Muscle layer of duodenum (tissue), 2 donors: ENCODE measurements around the gene AQP9.

Source experiments
- H3K27ac ChIP-seq: one replicate; pipeline ENCODE4 v1.7.0; 2013; ENCODE audit warnings: mild to moderate bottlenecking, low read length
- H3K27me3 ChIP-seq: one replicate; pipeline ENCODE4 v1.7.0; 2013; ENCODE audit warnings: low read depth, mild to moderate bottlenecking, control low read depth, low read length
- H3K36me3 ChIP-seq, 2 donors: one replicate each; pipeline ENCODE4 v1.7.0; 2013; ENCODE audit warnings: low read length in 2 of 2, control low read depth in 1 of 2, mild to moderate bottlenecking in 1 of 2; ENCODE audit not compliant: insufficient read depth in 2 of 2, control insufficient read depth in 1 of 2
- H3K4me1 ChIP-seq, 2 donors: one replicate each; pipeline ENCODE4 v1.7.0; 2013; ENCODE audit warnings: low read length in 2 of 2, mild to moderate bottlenecking in 2 of 2, control low read depth in 1 of 2, moderate library complexity in 1 of 2; ENCODE audit not compliant: insufficient read depth in 2 of 2, control insufficient read depth in 1 of 2
- H3K4me3 ChIP-seq, 2 donors: one replicate each; pipeline ENCODE4 v1.7.0; 2013; ENCODE audit warnings: low read length in 2 of 2, low read depth in 1 of 2, mild to moderate bottlenecking in 1 of 2
- H3K9me3 ChIP-seq, 2 donors: one replicate each; pipeline ENCODE4 v1.7.0; 2013; ENCODE audit warnings: low read length in 2 of 2, control low read depth in 1 of 2, mild to moderate bottlenecking in 1 of 2; ENCODE audit not compliant: control insufficient read depth in 1 of 2
- donor health status: healthy.

The AQP9 gene

DNA sequence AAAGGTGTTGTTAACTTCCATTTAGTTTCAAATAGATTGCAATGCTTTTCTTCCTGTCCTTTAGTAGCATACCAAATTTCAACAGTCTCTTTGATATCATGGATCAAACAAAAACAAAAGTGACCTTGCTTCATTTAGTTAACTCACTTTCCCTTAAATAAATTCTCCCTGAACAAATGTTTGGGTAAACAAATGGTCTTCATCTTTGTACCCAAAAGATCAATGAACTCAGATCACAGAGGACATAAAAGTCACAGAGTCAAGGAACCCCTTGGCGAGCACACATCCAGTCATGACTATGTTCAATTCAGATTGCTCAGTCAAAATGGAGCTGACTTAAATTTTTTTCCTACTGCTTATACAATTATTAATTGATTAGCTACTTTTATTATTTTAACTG, 20.6 kb upstream of the AQP9 start:
- Histone ChIP-seq H3K36me3 (no peaks in the 10 kb centered on the region), H3K9me3 (no peaks in the 10 kb centered on the region), H3K4me1 (no peaks in the 10 kb centered on the region), H3K27ac (no peak overlapping the region), H3K27me3 (no peaks in the 10 kb centered on the region), H3K4me3 (no peak overlapping the region)

GRCh38 chr15:58118272-58118671, 19.9 kb upstream of the AQP9 start:
- H3K36me3 ChIP-seq = no peaks in the 10 kb centered on the region

DNA sequence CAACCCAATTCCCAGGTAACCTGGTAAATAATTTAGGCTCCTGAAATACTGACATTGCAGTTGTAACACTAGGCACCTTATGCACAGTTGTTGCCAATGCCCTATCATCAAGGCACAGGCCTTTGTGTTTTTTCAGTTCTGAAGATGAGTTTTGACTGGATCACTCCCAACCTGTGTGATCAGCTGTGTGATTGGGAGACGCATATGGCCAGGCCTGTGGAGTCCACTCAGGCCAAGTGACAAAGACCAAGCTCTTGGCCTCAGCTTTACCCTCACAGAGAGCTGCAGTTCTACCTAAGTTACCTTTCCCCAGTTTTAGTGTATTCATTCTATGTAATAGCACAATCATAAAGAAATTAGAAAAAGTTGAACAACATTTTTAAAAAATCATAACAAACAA, 19.2 kb upstream of the AQP9 start:
- Histone ChIP-seq H3K4me3 (no peak overlapping the region), H3K36me3 (no peaks in the 10 kb centered on the region), H3K27ac (no peak overlapping the region), H3K27me3 (no peaks in the 10 kb centered on the region), H3K4me1 (no peaks in the 10 kb centered on the region), H3K9me3 (no peaks in the 10 kb centered on the region)

More at GRCh38 chr15:58118272-58118671, 19.9 kb upstream of the AQP9 start:
- H3K27me3 ChIP-seq = no peaks in the 10 kb centered on the region
- H3K4me1 ChIP-seq = no peaks in the 10 kb centered on the region
- no peaks in the 10 kb centered on the region for H3K9me3 ChIP-seq
- H3K4me3 ChIP-seq = no peak overlapping the region
- no peak overlapping the region for H3K27ac ChIP-seq

DNA sequence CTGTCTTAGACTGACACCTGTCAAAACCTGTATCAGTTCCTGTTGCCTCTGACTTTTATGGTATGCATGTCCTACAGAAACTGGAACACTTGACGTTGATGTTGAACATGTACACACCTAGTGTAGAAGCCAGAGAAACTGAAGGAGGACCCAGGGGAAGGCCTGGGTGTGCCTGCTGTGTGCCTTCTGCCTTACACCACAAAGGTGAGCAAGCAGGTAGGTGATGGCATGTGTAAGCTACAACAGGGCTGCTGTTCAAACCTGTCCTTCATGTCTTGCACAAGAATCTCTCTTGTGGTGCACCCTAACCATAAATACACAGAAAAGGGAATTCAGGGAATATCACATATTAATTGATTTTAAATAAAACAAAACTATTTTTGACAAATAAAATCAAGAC, 13.6 kb upstream of the AQP9 start:
- no peaks in the 10 kb centered on the region for H3K9me3 ChIP-seq
- no peaks in the 10 kb centered on the region for H3K27me3 ChIP-seq
- H3K36me3 ChIP-seq = no peaks in the 10 kb centered on the region
- H3K4me1 ChIP-seq = no peaks in the 10 kb centered on the region
- H3K27ac ChIP-seq = no peak overlapping the region
- H3K4me3 ChIP-seq = no peak overlapping the region

- Histone ChIP-seq H3K4me1 (no peaks in the 10 kb centered on the region), H3K4me3 (no peak overlapping the region), H3K9me3 (no peaks in the 10 kb centered on the region), H3K27ac (no peak overlapping the region), H3K27me3 (no peaks in the 10 kb centered on the region), H3K36me3 (no peaks in the 10 kb centered on the region)
Measured at GRCh38 chr15:58125333-58125732, 12.8 kb upstream of the AQP9 start.

- Histone ChIP-seq H3K36me3 (no peaks in the 10 kb centered on the region), H3K4me3 (no peak overlapping the region), H3K27ac (no peak overlapping the region), H3K9me3 (no peaks in the 10 kb centered on the region), H3K27me3 (no peaks in the 10 kb centered on the region), H3K4me1 (no peaks in the 10 kb centered on the region)
Measured at GRCh38 chr15:58134886-58135285, 3.3 kb upstream of the AQP9 start.

DNA sequence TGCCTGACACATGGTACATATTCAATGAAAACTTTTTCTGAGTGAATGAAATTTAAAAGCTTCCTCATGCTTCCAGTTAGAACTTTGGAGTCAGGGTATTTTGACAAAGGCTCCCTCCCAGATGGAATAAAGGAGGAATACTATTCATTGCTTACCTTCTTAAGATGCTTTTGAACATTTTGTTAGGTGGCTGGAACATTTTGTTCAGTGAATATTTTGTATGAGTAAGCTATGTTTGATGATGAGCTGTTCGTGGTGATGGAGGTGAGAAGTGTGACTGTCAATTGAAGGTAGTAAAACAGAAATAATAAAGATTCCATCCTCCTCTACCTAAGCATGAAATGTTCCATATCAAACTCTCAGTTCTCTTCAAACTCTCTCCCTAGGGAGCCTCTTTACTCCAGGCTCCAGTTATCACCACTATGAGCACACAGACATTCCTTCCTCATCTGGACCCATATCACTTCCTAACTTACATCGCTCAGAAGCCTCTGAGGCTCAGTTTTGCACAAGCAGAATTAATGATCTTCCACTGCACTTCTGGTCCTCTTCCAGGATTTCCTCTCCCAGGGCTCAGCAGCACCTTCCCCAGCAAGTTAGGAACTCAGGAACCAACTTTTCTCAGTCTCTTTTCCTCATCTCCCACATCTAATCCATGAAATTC, 2.5 kb upstream of the AQP9 start:
- Histone ChIP-seq H3K9me3 (no peaks in the 10 kb centered on the region), H3K27ac (no peak overlapping the region), H3K27me3 (no peaks in the 10 kb centered on the region), H3K36me3 (no peaks in the 10 kb centered on the region), H3K4me3 (no peak overlapping the region), H3K4me1 (no peaks in the 10 kb centered on the region)

DNA sequence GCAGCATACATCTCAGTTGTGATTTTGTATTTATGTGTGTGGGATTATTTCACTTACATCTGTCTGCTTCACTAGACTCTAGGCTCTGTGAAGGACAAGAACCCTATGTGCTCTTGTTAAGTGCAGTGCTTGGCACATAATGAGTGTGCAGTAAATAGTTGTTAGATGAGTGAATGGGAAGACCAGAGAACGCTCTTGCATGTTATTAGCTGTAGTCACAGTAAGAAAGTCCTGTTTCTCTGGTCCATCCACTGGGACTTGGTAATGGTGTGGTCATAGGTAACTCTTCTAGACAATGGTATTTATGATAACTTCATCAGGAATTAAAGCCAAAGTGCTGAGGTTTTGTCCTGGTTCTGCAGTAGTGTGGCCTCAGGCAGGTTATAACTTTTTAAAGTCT, 1.4 kb upstream of the AQP9 start:
- Histone ChIP-seq H3K4me3 (no peak overlapping the region), H3K27ac (no peak overlapping the region), H3K9me3 (no peaks in the 10 kb centered on the region), H3K27me3 (no peaks in the 10 kb centered on the region), H3K4me1 (no peaks in the 10 kb centered on the region), H3K36me3 (no peaks in the 10 kb centered on the region)

- no peaks in the 10 kb centered on the region for H3K36me3 ChIP-seq
- no peaks in the 10 kb centered on the region for H3K9me3 ChIP-seq
- no peak overlapping the region for H3K27ac ChIP-seq
- H3K4me3 ChIP-seq = no peak overlapping the region
- no peaks in the 10 kb centered on the region for H3K27me3 ChIP-seq
- no peaks in the 10 kb centered on the region for H3K4me1 ChIP-seq
Measured at GRCh38 chr15:58137686-58138085, 495 bp upstream of the AQP9 start.

- peak overlapping the region; percentile 18 for H3K27ac ChIP-seq
- peak overlapping the region in 1 of 2 donors; percentile 27 for H3K4me3 ChIP-seq
- no peaks in the 10 kb centered on the region for H3K36me3 ChIP-seq
- no peaks in the 10 kb centered on the region for H3K27me3 ChIP-seq
- H3K9me3 ChIP-seq = no peaks in the 10 kb centered on the region
- no peaks in the 10 kb centered on the region for H3K4me1 ChIP-seq
Measured at GRCh38 chr15:58139276-58139988, 1.3 kb downstream of the AQP9 start.

GRCh38 chr15:58139989-58140522, 1.9 kb downstream of the AQP9 start:
- no peaks in the 10 kb centered on the region for H3K9me3 ChIP-seq
- H3K4me1 ChIP-seq = no peaks in the 10 kb centered on the region
- H3K27me3 ChIP-seq = no peaks in the 10 kb centered on the region
- H3K4me3 ChIP-seq = no peak overlapping the region
- peak overlapping the region; percentile 18 for H3K27ac ChIP-seq
- no peaks in the 10 kb centered on the region for H3K36me3 ChIP-seq
